Measurements from ENCODE around the gene GPR176.
"Not testable (repeated sequence)": the region's sequence is repeated elsewhere in the genome, so short reads cannot be mapped to it uniquely, and the experiment has no call there.

Gene GPR176

DNA sequence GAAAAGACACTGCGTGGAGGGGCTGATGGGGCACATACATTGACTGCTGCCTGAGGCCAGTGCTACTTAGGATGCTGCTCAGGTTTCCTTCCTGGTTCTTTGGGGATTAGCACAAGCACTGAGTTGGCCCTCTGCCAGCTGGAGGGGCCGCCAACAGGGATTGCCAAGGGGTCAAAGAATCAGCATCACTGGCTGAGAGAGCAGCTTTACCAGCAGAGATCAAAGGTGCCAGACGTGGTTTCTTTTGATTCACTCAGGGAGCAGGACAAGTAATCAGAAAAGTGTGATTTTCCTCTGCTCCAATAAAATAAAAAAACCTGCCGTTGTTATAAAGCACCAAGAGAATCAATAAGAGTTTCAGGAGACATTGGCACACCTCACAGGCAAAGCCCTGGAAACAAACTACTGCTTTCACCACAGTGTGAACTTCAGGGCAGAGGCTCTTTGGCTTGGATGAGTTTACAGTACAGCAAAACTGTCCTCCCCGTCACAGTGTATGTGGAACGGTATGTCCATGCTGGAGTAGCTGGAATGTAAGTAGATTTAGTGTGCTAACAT is 91.6 kb downstream of the GPR176 start:
- Histone ChIP-seq H3K4me3 (ENCODE audit: low read depth in 1 of 5, low read length in 5 of 5) (no peak overlapping the region), H3K36me3 (ENCODE audit: control insufficient read depth in 5 of 5, insufficient read depth in 5 of 5, low read length in 5 of 5) (no peaks in the 10 kb centered on the region), H3K27ac (ENCODE audit: low read depth, low read length) (no peak overlapping the region), H3K4me1 (ENCODE audit: control insufficient read depth in 5 of 5, insufficient read depth in 5 of 5, low read length in 5 of 5) (peaks cover 0 to 13% (median 5%) of the 10 kb centered on the region in 5 donors), H3K9ac (ENCODE audit: low read length in 5 of 5) (no peak overlapping the region), H3K9me3 (ENCODE audit: control insufficient read depth in 5 of 5, low read length in 5 of 5) (no peaks in the 10 kb centered on the region), H3K27me3 (ENCODE audit: control insufficient read depth in 5 of 5, insufficient read depth in 4 of 5, low read length in 5 of 5) (no peaks in the 10 kb centered on the region)

GRCh38 chr15:39826975-39827374 is 93.1 kb downstream of the GPR176 start:
- Histone ChIP-seq H3K9me3 (ENCODE audit: control insufficient read depth in 5 of 5, low read length in 5 of 5) (no peaks in the 10 kb centered on the region), H3K4me3 (ENCODE audit: low read depth in 1 of 5, low read length in 5 of 5) (no peak overlapping the region), H3K9ac (ENCODE audit: low read length in 5 of 5) (no peak overlapping the region), H3K27ac (ENCODE audit: low read depth, low read length) (no peak overlapping the region), H3K36me3 (ENCODE audit: control insufficient read depth in 5 of 5, insufficient read depth in 5 of 5, low read length in 5 of 5) (no peaks in the 10 kb centered on the region), H3K27me3 (ENCODE audit: control insufficient read depth in 5 of 5, insufficient read depth in 4 of 5, low read length in 5 of 5) (no peaks in the 10 kb centered on the region), H3K4me1 (ENCODE audit: control insufficient read depth in 5 of 5, insufficient read depth in 5 of 5, low read length in 5 of 5) (peaks cover 0 to 13% (median 5%) of the 10 kb centered on the region in 5 donors)

DNA sequence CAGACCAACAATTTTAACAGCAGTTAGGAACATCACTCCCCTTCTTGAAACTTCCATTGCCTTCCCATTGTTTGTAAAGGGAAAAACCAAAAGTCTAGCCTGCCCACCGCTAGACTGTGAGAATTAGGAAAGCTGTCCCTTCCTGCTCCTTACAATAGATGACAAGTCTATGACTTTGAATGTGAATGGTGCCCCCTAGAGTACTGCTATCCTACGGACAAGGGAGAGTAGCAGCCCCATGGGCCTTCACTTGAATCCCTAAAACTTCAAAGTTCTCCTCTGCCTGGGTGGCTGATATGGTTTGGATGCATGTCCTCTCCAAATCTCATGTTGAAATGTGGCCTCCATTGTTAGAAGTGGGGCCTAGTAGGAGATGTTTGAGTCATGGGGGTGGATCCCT is 96.4 kb downstream of the GPR176 start:
- H3K9ac ChIP-seq (ENCODE audit: low read length in 5 of 5), result no peak overlapping the region
- H3K27me3 ChIP-seq (ENCODE audit: control insufficient read depth in 5 of 5, insufficient read depth in 4 of 5, low read length in 5 of 5), result no peaks in the 10 kb centered on the region
- no peak overlapping the region for H3K4me3 ChIP-seq (ENCODE audit: low read depth in 1 of 5, low read length in 5 of 5)
- H3K9me3 ChIP-seq (ENCODE audit: control insufficient read depth in 5 of 5, low read length in 5 of 5), result no peaks in the 10 kb centered on the region
- H3K36me3 ChIP-seq (ENCODE audit: control insufficient read depth in 5 of 5, insufficient read depth in 5 of 5, low read length in 5 of 5), result no peaks in the 10 kb centered on the region
- peaks cover 0 to 8% (median 4%) of the 10 kb centered on the region in 5 donors for H3K4me1 ChIP-seq (ENCODE audit: control insufficient read depth in 5 of 5, insufficient read depth in 5 of 5, low read length in 5 of 5)
- no peak overlapping the region for H3K27ac ChIP-seq (ENCODE audit: low read depth, low read length)

- no peaks in the 10 kb centered on the region for H3K9me3 ChIP-seq (ENCODE audit: control insufficient read depth in 5 of 5, low read length in 5 of 5)
- H3K27me3 ChIP-seq (ENCODE audit: control insufficient read depth in 5 of 5, insufficient read depth in 4 of 5, low read length in 5 of 5), result no peaks in the 10 kb centered on the region
- peak overlapping the region; percentile 17 for H3K27ac ChIP-seq (ENCODE audit: low read depth, low read length)
- no peak overlapping the region for H3K9ac ChIP-seq (ENCODE audit: low read length in 5 of 5)
- no peaks in the 10 kb centered on the region for H3K36me3 ChIP-seq (ENCODE audit: control insufficient read depth in 5 of 5, insufficient read depth in 5 of 5, low read length in 5 of 5)
- no peak overlapping the region for H3K4me3 ChIP-seq (ENCODE audit: low read depth in 1 of 5, low read length in 5 of 5)
- peaks cover 0 to 4% (median 0%) of the 10 kb centered on the region in 5 donors for H3K4me1 ChIP-seq (ENCODE audit: control insufficient read depth in 5 of 5, insufficient read depth in 5 of 5, low read length in 5 of 5)
Measured at GRCh38 chr15:39820050-39820602, 99.9 kb downstream of the GPR176 start.

DNA sequence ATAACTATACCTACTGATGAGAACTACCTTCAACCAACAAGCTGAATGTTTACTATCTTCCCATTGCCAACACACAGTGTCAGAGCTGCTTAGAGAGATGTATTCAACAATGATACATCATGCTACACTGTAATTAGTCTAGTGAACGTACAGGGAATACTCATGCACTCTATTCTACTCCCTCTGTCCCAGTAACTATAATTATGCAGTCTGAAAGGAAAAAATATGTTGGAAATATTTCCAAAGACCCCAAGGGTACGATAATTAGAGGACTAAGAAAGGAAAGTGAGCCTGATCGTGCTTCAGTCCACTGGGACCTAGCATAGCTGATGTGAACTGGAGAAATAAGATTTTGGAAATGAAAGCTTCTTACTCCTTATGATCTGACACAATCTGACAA is 100.5 kb downstream of the GPR176 start:
- Histone ChIP-seq H3K27ac (ENCODE audit: low read depth, low read length) (peak overlapping the region; percentile 17), H3K9ac (ENCODE audit: low read length in 5 of 5) (no peak overlapping the region), H3K4me1 (ENCODE audit: control insufficient read depth in 5 of 5, insufficient read depth in 5 of 5, low read length in 5 of 5) (peaks cover 0 to 4% (median 0%) of the 10 kb centered on the region in 5 donors), H3K4me3 (ENCODE audit: low read depth in 1 of 5, low read length in 5 of 5) (no peak overlapping the region), H3K9me3 (ENCODE audit: control insufficient read depth in 5 of 5, low read length in 5 of 5) (no peaks in the 10 kb centered on the region), H3K27me3 (ENCODE audit: control insufficient read depth in 5 of 5, insufficient read depth in 4 of 5, low read length in 5 of 5) (no peaks in the 10 kb centered on the region), H3K36me3 (ENCODE audit: control insufficient read depth in 5 of 5, insufficient read depth in 5 of 5, low read length in 5 of 5) (no peaks in the 10 kb centered on the region)

- no peaks in the 10 kb centered on the region for H3K36me3 ChIP-seq (ENCODE audit: control insufficient read depth in 5 of 5, insufficient read depth in 5 of 5, low read length in 5 of 5)
- H3K27ac ChIP-seq (ENCODE audit: low read depth, low read length), result no peak overlapping the region
- H3K9ac ChIP-seq (ENCODE audit: low read length in 5 of 5), result no peak overlapping the region
- no peaks in the 10 kb centered on the region for H3K27me3 ChIP-seq (ENCODE audit: control insufficient read depth in 5 of 5, insufficient read depth in 4 of 5, low read length in 5 of 5)
- H3K9me3 ChIP-seq (ENCODE audit: control insufficient read depth in 5 of 5, low read length in 5 of 5), result no peaks in the 10 kb centered on the region
- H3K4me1 ChIP-seq (ENCODE audit: control insufficient read depth in 5 of 5, insufficient read depth in 5 of 5, low read length in 5 of 5), result peaks cover 0 to 4% (median 0%) of the 10 kb centered on the region in 5 donors
- H3K4me3 ChIP-seq (ENCODE audit: low read depth in 1 of 5, low read length in 5 of 5), result no peak overlapping the region
Measured at GRCh38 chr15:39817892-39818291, 102.2 kb downstream of the GPR176 start.

- Histone ChIP-seq H3K27me3 (ENCODE audit: control insufficient read depth in 5 of 5, insufficient read depth in 4 of 5, low read length in 5 of 5) (no peaks in the 10 kb centered on the region), H3K36me3 (ENCODE audit: control insufficient read depth in 5 of 5, insufficient read depth in 5 of 5, low read length in 5 of 5) (no peaks in the 10 kb centered on the region), H3K9me3 (ENCODE audit: control insufficient read depth in 5 of 5, low read length in 5 of 5) (no peaks in the 10 kb centered on the region), H3K27ac (ENCODE audit: low read depth, low read length) (no peak overlapping the region), H3K4me3 (ENCODE audit: low read depth in 1 of 5, low read length in 5 of 5) (no peak overlapping the region), H3K9ac (ENCODE audit: low read length in 5 of 5) (no peak overlapping the region), H3K4me1 (ENCODE audit: control insufficient read depth in 5 of 5, insufficient read depth in 5 of 5, low read length in 5 of 5) (peaks cover 0 to 7% (median 2%) of the 10 kb centered on the region in 5 donors)
Measured at GRCh38 chr15:39814489-39814888, 105.6 kb downstream of the GPR176 start.

DNA sequence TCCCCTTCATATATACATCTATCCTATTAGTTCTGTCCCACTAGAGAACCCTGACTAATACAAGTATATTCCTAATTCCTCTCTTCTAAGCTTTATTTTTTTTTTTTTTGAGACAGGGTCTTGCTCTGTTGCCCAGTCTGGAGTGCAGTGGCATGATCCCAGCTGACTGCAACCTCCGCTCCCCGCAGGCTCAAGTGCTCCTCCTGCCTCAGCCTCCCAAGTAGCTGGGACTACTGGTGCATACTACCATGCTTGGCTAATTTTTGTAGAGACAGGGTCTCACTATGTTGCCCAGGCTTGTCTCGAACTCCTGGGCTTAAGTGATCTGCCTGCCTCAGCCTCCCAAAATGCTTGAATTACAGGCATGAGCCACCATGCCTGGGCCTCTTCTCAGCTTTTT is 107.4 kb downstream of the GPR176 start:
- not testable (repeated sequence) for H3K9me3 ChIP-seq (ENCODE audit: control insufficient read depth in 5 of 5, low read length in 5 of 5); H3K36me3 ChIP-seq (ENCODE audit: control insufficient read depth in 5 of 5, insufficient read depth in 5 of 5, low read length in 5 of 5); H3K4me3 ChIP-seq (ENCODE audit: low read depth in 1 of 5, low read length in 5 of 5); H3K27me3 ChIP-seq (ENCODE audit: control insufficient read depth in 5 of 5, insufficient read depth in 4 of 5, low read length in 5 of 5); H3K4me1 ChIP-seq (ENCODE audit: control insufficient read depth in 5 of 5, insufficient read depth in 5 of 5, low read length in 5 of 5); H3K27ac ChIP-seq (ENCODE audit: low read depth, low read length); H3K9ac ChIP-seq (ENCODE audit: low read length in 5 of 5)

DNA sequence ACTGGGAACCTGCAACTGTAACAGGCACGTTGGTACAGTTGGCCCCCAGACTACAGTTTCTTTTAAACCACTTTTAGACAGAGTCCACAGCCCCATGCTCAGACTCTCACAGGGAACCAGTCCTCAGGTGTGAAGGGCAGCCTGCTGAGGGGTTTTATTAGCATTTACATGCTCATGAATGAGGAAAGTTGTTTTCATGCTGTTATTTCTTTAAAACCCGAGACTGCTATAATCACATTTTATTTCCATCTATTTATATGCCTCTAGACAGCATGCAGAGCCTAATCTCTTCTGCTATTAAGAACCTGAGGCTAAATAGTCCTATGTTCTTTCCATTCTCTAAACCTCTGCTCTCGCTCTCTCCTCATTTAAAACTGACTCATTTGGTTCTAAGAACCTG is 111.2 kb downstream of the GPR176 start:
- Histone ChIP-seq H3K4me3 (ENCODE audit: low read depth in 1 of 5, low read length in 5 of 5) (no peak overlapping the region), H3K36me3 (ENCODE audit: control insufficient read depth in 5 of 5, insufficient read depth in 5 of 5, low read length in 5 of 5) (no peaks in the 10 kb centered on the region), H3K4me1 (ENCODE audit: control insufficient read depth in 5 of 5, insufficient read depth in 5 of 5, low read length in 5 of 5) (peaks cover 0 to 7% (median 2%) of the 10 kb centered on the region in 5 donors), H3K27me3 (ENCODE audit: control insufficient read depth in 5 of 5, insufficient read depth in 4 of 5, low read length in 5 of 5) (no peaks in the 10 kb centered on the region), H3K9me3 (ENCODE audit: control insufficient read depth in 5 of 5, low read length in 5 of 5) (no peaks in the 10 kb centered on the region), H3K27ac (ENCODE audit: low read depth, low read length) (no peak overlapping the region), H3K9ac (ENCODE audit: low read length in 5 of 5) (no peak overlapping the region)

GRCh38 chr15:39807791-39808190 is 112.3 kb downstream of the GPR176 start:
- Histone ChIP-seq H3K9ac (ENCODE audit: low read length in 5 of 5) (no peak overlapping the region), H3K27ac (ENCODE audit: low read depth, low read length) (no peak overlapping the region), H3K4me3 (ENCODE audit: low read depth in 1 of 5, low read length in 5 of 5) (no peak overlapping the region), H3K36me3 (ENCODE audit: control insufficient read depth in 5 of 5, insufficient read depth in 5 of 5, low read length in 5 of 5) (no peaks in the 10 kb centered on the region), H3K9me3 (ENCODE audit: control insufficient read depth in 5 of 5, low read length in 5 of 5) (no peaks in the 10 kb centered on the region), H3K27me3 (ENCODE audit: control insufficient read depth in 5 of 5, insufficient read depth in 4 of 5, low read length in 5 of 5) (no peaks in the 10 kb centered on the region), H3K4me1 (ENCODE audit: control insufficient read depth in 5 of 5, insufficient read depth in 5 of 5, low read length in 5 of 5) (peaks cover 0 to 7% (median 2%) of the 10 kb centered on the region in 5 donors)

Measured in subcutaneous abdominal adipose tissue (tissue), 5 donors.